Lower lobe of right lung (tissue), 2 donors: ENCODE results near the gene MAS1L. TPM values are rescaled to one million over a fixed set of nuclear protein-coding genes. Genes with fewer than 3 reads are reported as not detected.
"Not testable (repeated sequence)": the region's sequence is repeated elsewhere in the genome, so short reads cannot be mapped to it uniquely, and the experiment has no call there.

Experiments
- ATAC-seq, 2 donors: fragments of 200-7000 bp; cut with Tn5 transposase; one replicate each; pipeline ENCODE4 v1.9.1; 2020 to 2022; ENCODE audit warnings: mild to moderate bottlenecking in 2 of 2, moderate library complexity in 2 of 2
- DNase-seq: peaks from one replicate; pipeline ENCODE4 v3.0.0-alpha.2; 2020
- H3K27ac ChIP-seq: fragments of 200-600 bp; one replicate; pipeline ENCODE4 v1.8.0; 2022
- H3K27me3 ChIP-seq: fragments of 200-600 bp; one replicate; pipeline ENCODE4 v1.8.0; 2022; ENCODE audit warnings: low read depth
- H3K36me3 ChIP-seq: fragments of 200-600 bp; one replicate; pipeline ENCODE4 v1.8.0; 2022; ENCODE audit warnings: mild to moderate bottlenecking
- H3K4me1 ChIP-seq: fragments of 200-600 bp; one replicate; pipeline ENCODE4 v1.8.0; 2022
- H3K4me3 ChIP-seq: fragments of 200-600 bp; one replicate; pipeline ENCODE4 v1.8.0; 2022; ENCODE audit warnings: mild to moderate bottlenecking
- H3K9me3 ChIP-seq: fragments of 200-600 bp; one replicate; pipeline ENCODE4 v1.8.0; 2022
- intact Hi-C: fragments of 100-400 bp; cut with DNase I; formaldehyde crosslinking; loops from one replicate; pipeline ENCODE4 v1.11.0; 2022
- total RNA-seq: library from RNA; stranded (reverse); fragmentation: NEBNext Ultra II Directional; extraction: Animal tissue kit (Norgen Biotek cat#: 25700); gene quantifications from one replicate; pipeline ENCODE4 v1.2.1, GENCODE V29; 2021
- TF ChIP-seq, protein P1 (sequence below): fragments of 200-600 bp; IDR thresholded peaks from one replicate; pipeline ENCODE4 v1.8.0; 2022; ENCODE audit warnings: antibody characterized with exemption, mild to moderate bottlenecking
- donor health status: DM: no; HTN: yes; CAD: no; lungs with severe emphysema.

MAS1L gene
- total RNA-seq, 1 donor from 2014 or later, result 0.50 TPM

DNA sequence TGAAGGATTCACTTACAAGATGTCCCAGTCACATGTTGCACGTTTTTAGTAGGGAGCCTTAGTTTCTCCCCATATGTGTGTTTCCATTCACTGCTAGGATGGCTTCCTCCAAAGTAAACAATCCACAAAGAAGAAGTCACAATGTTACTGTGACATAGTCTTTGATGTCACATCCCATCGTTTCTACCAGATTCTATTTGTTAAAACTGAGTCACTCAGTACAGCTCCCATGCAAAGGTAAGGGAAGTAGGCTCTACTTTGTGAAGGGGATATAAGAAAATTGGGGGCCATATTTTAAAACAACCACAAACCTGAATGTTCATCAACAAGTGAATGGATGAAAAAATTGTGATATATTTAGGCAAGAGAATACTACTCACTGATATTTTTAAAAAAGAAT lies 30.8 kb downstream of the MAS1L start, which contains the start of the genes OR11A1 and OR2H1:
Gene OR11A1, minus strand, starts transcription at position 101 of the 400 bp plus-strand sequence. CDS start 29,430 bp downstream, outside the sequence.
Gene OR2H1, plus strand, starts transcription at position 185 of the 400 bp plus-strand sequence. CDS start 4,615 bp downstream, outside the sequence.
- Histone ChIP-seq H3K27ac (no peak within 1 kb of the TSS), H3K27me3 (no peaks in the 10 kb centered on the region), H3K9me3 (no peaks in the 10 kb centered on the region), H3K4me3 (no peak within 1 kb of the TSS), H3K36me3 (no peaks in the 10 kb centered on the region), H3K4me1 (no peaks in the 10 kb centered on the region)
- ATAC-seq (no peak), DNase-seq (no peak)
- intact Hi-C loops, result no loop called here
- TF ChIP-seq, protein P1, sequence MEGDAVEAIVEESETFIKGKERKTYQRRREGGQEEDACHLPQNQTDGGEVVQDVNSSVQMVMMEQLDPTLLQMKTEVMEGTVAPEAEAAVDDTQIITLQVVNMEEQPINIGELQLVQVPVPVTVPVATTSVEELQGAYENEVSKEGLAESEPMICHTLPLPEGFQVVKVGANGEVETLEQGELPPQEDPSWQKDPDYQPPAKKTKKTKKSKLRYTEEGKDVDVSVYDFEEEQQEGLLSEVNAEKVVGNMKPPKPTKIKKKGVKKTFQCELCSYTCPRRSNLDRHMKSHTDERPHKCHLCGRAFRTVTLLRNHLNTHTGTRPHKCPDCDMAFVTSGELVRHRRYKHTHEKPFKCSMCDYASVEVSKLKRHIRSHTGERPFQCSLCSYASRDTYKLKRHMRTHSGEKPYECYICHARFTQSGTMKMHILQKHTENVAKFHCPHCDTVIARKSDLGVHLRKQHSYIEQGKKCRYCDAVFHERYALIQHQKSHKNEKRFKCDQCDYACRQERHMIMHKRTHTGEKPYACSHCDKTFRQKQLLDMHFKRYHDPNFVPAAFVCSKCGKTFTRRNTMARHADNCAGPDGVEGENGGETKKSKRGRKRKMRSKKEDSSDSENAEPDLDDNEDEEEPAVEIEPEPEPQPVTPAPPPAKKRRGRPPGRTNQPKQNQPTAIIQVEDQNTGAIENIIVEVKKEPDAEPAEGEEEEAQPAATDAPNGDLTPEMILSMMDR, result no peak

DNA sequence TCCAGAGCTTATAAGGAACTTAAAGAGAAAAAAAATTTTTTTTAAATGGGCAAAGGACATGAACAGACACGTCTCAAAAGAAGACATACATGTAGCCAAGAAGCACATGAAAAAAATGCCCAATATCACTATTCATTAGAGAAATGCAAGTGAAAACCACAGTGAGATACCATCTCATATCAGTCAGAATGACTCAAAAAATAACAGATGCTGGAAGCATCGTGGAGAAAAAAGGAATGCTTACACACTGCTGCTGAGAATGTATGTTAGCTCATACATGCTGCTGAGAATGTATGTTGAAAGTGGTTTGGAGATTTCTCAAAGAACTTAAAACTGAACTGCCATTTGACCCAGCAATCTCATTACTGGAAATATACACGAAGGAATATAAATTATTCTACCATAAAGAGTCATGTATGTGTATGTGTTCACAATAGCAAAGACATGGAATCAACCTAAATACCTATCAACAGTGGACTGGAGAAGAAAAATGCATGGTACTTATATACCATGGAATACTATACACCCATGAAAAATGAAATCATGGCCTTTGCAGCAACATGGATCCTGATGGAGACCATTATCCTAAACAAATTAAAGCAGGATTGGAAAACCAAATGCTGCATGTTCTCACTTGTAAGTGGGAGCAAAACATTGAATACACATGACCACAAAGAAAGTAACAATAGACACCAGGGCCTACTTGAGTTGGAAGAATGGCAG lies 36.1 kb downstream of the MAS1L start:
- Histone ChIP-seq H3K36me3 (no peaks in the 10 kb centered on the region), H3K4me1 (no peaks in the 10 kb centered on the region), H3K4me3 (no peak overlapping the region), H3K27me3 (peaks cover 4% of the 10 kb centered on the region), H3K27ac (no peak overlapping the region), H3K9me3 (no peaks in the 10 kb centered on the region)
- TF ChIP-seq, protein P1, result no peak
- intact Hi-C loops, result no loop called here
- ATAC-seq, result no peak
- no peak for DNase-seq

DNA sequence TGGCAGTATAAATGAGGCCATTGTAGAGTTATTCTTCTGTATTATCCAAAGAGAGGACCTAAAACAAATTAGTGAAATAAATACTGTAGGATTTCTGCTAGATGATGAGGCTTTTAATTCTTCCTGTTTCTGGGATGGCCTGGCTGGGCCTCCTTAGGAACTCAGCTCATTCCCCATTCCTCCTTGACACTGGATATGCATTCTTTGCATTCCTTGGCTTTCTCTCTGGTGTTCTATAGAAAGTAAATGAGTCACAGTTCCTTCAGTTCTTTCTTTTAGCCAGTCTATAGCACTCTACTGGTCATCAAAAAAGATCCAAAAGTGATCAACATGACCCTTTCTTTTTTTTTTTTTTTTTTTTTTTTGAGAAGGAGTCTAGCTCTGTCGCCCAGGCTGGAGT lies 40.1 kb downstream of the MAS1L start:
- H3K27ac ChIP-seq, result no peak overlapping the region
- intact Hi-C loops, result no loop called here
- no peak for ATAC-seq

DNA sequence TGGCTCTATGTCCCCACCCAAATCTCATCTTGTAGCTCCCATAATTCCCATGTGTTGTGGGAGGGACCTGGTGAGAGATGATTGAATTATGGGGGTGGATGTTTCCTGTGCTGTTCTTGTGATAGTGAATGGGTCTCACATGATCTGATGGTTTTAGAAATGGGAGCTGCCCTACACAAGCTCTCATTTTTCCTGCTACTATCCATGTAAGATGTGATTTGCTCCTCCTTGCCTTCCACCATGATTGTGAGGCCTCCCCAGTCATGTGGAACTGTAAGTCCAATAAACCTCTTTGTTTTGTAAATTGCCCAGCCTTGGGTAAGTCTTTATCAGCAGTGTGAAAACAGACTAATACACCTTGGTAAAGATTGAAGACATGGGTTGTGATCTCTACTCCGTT lies 43.7 kb downstream of the MAS1L start:
- H3K4me3 ChIP-seq, intact Hi-C loops, H3K9me3 ChIP-seq, H3K27ac ChIP-seq, H3K4me1 ChIP-seq, ATAC-seq, H3K27me3 ChIP-seq, DNase-seq, H3K36me3 ChIP-seq: not testable (repeated sequence)

More for the DNA sequence above, 40.1 kb downstream of the MAS1L start:
- H3K9me3 ChIP-seq, result no peaks in the 10 kb centered on the region
- H3K4me1 ChIP-seq, result no peaks in the 10 kb centered on the region
- no peaks in the 10 kb centered on the region for H3K36me3 ChIP-seq
- peaks cover 4% of the 10 kb centered on the region for H3K27me3 ChIP-seq
- DNase-seq, result no peak
- TF ChIP-seq, protein P1, result no peak
- no peak overlapping the region for H3K4me3 ChIP-seq

DNA sequence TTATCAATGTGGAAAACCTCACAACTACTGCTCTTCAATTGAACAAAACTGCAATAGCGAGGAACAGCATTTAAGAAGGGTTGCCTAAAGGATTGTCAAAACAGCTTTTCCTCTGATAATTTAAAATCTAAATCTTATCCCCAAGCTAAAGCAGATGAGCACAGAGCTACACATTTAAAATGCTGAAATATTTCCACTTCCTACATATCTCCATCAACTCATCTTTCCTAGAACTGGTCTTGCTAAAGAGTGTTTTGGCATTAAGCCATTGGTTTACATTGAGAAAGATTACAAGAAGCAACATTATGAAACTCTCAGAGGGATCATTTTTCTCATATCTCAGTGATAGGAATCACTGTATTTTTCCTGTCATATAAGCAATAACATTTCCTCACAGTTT lies 45.0 kb downstream of the MAS1L start:
- Histone ChIP-seq H3K9me3 (no peaks in the 10 kb centered on the region), H3K4me1 (no peaks in the 10 kb centered on the region), H3K27ac (no peak overlapping the region), H3K27me3 (peaks cover 5% of the 10 kb centered on the region), H3K4me3 (no peak overlapping the region), H3K36me3 (no peaks in the 10 kb centered on the region)
- TF ChIP-seq, protein P1, result no peak
- intact Hi-C loops, result no loop called here
- ATAC-seq (no peak), DNase-seq (no peak)

DNA sequence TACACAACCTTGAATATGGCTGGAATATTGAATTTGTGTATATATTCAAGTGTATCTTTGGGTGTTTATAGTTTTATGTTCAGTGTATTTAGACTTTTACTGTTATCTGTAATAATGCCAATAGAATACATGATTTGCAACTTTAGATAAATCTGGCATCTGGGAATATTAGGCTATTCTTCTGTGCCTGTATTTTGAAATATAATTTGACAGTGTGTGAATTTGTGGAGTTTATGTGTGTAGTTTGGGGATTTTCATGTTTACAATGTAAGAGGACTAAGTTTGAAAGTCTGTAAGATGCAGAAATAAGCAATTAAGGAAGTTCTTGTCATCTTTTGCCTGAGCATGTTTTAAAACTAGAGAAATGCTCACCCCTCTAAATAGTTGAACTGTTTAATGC lies 48.8 kb downstream of the MAS1L start, which contains the start of gene OR10C1:
Gene OR10C1, plus strand, starts transcription at position 301 of the 400 bp plus-strand sequence. CDS start 710 bp downstream, outside the sequence.
- Histone ChIP-seq H3K27ac (no peak within 1 kb of the TSS), H3K4me1 (no peaks in the 10 kb centered on the region), H3K4me3 (no peak within 1 kb of the TSS), H3K9me3 (no peaks in the 10 kb centered on the region), H3K27me3 (peaks cover 5% of the 10 kb centered on the region), H3K36me3 (no peaks in the 10 kb centered on the region)
- TF ChIP-seq, protein P1, result no peak
- ATAC-seq (no peak), DNase-seq (no peak)
- intact Hi-C loops, result no loop called here

DNA sequence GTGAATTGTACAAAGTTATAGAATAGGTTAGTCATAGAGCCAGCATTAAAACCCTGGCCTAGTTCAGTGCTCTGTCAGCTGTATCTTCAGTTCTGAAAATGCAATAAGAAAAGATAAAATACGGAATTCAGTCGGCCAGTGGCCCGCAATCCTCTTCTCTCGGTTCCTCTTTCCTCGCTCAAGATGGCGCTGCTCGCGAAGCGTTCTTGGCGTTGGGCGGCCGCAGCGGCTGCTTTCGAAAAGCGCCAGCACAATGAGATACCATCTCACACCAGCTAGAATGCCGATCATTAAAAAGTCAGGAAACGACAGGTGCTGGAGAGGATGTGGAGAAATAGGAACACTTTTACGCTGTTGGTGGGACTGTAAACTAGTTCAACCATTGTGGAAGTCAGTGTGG lies 51.0 kb downstream of the MAS1L start:
- H3K4me1 ChIP-seq, H3K36me3 ChIP-seq, H3K9me3 ChIP-seq, H3K27me3 ChIP-seq, ATAC-seq, H3K27ac ChIP-seq, DNase-seq, H3K4me3 ChIP-seq, intact Hi-C loops: not testable (repeated sequence)
